PC-9 (cell line): ENCODE measurements around the gene BTBD10. TPM values are rescaled to one million over a fixed set of nuclear protein-coding genes. Genes with fewer than 3 reads are reported as not detected.

Source experiments
- BruUV-seq: library from RNA; stranded (reverse); fragments of 400-500 nt; replicated peaks from 2 replicates; lab custom pipeline; 2021; lab: Mats Ljungman, UMichigan
- CTCF ChIA-PET: fragments of 300-600 bp; sonication (Branson Sonifier 250); formaldehyde crosslinking; loops from one replicate; lab custom pipeline; 2022; ENCODE audit warnings: antibody characterized with exemption; lab: Charles Lee
- POLR2A ChIA-PET: fragments of 300-600 bp; sonication (Branson Sonifier 250); formaldehyde crosslinking; loops from one replicate; lab custom pipeline; 2022; ENCODE audit warnings: antibody characterized with exemption; ENCODE audit not compliant: unreplicated experiment; lab: Charles Lee
- DNase-seq, 2 experiments: peaks; one replicate each; pipeline versions ENCODE4 v3.0.0 to v3.0.0-alpha.2; 2015 to 2022; ENCODE audit warnings: mixed read lengths in 1 of 2
- H2AFZ ChIP-seq: fragments of 200-600 bp; sonication (generic); 2 replicates; pipeline ENCODE4 v1.8.1; 2017; ENCODE audit warnings: antibody characterized with exemption
- H3F3A ChIP-seq: fragments of 200-600 bp; sonication (generic); 2 replicates; pipeline ENCODE4 v1.8.1; 2017; ENCODE audit warnings: antibody characterized with exemption, mild to moderate bottlenecking, low read depth; ENCODE audit not compliant: insufficient read depth
- H3K27ac ChIP-seq: fragments of 200-600 bp; sonication (generic); 2 replicates; pipeline ENCODE4 v1.6.1; 2016; ENCODE audit warnings: mixed run types
- H3K27me3 ChIP-seq: fragments of 200-600 bp; sonication (generic); 2 replicates; pipeline ENCODE4 v1.6.1; 2016; ENCODE audit warnings: low read depth, mixed run types; ENCODE audit not compliant: insufficient read depth
- H3K36me3 ChIP-seq: fragments of 200-600 bp; sonication (generic); 2 replicates; pipeline ENCODE4 v1.6.1; 2016; ENCODE audit warnings: low read depth, mixed run types
- H3K4me1 ChIP-seq: fragments of 200-600 bp; sonication (generic); replicated peaks from 2 replicates; pipeline ENCODE4 v1.6.1; 2016; ENCODE audit warnings: mixed run types; ENCODE audit not compliant: insufficient read depth
- H3K4me2 ChIP-seq: fragments of 200-600 bp; sonication (generic); 2 replicates; pipeline ENCODE4 v1.6.1; 2017; ENCODE audit warnings: mixed run types
- H3K4me3 ChIP-seq: fragments of 200-600 bp; sonication (generic); 2 replicates; pipeline ENCODE4 v1.6.1; 2016; ENCODE audit warnings: mixed run types
- H3K79me2 ChIP-seq: fragments of 200-600 bp; sonication (generic); 2 replicates; pipeline ENCODE4 v1.6.1; 2017; ENCODE audit warnings: low read depth, mixed run types
- H3K9me2 ChIP-seq: fragments of 200-600 bp; sonication (generic); 2 replicates; pipeline ENCODE4 v1.8.1; 2017; ENCODE audit warnings: mild to moderate bottlenecking; ENCODE audit not compliant: insufficient read depth
- H3K9me3 ChIP-seq: fragments of 200-600 bp; sonication (generic); 2 replicates; pipeline ENCODE4 v1.8.1; 2016; ENCODE audit warnings: low read depth; ENCODE audit not compliant: insufficient read depth
- H4K20me1 ChIP-seq: fragments of 200-600 bp; sonication (generic); 2 replicates; pipeline ENCODE4 v1.8.1; 2017; ENCODE audit not compliant: insufficient read depth
- EZH2 ChIP-seq: fragments of 200-600 bp; sonication (generic); IDR thresholded peaks from 2 replicates; pipeline ENCODE4 v1.8.0; 2017; ENCODE audit warnings: antibody characterized with exemption, low read depth
- intact Hi-C: fragments of 100-400 bp; cut with micrococcal nuclease; formaldehyde crosslinking; loops from one replicate; pipeline ENCODE4 v1.10.0; 2022; ENCODE audit not compliant: unreplicated experiment
- total RNA-seq: library from RNA; stranded (reverse); gene quantifications from 2 replicates; pipeline ENCODE4 v1.2.3, GENCODE V29; 2021
- TF ChIP-seq, protein P1 (sequence below): fragments of 200-600 bp; sonication (generic); conservative IDR thresholded peaks from 2 replicates; pipeline ENCODE4 v1.6.1; 2017; ENCODE audit warnings: mixed run types, antibody characterized with exemption, mild to moderate bottlenecking, moderate library complexity

BTBD10 gene
- total RNA-seq, 1 experiment from 2014 or later: 16.5 TPM

DNA sequence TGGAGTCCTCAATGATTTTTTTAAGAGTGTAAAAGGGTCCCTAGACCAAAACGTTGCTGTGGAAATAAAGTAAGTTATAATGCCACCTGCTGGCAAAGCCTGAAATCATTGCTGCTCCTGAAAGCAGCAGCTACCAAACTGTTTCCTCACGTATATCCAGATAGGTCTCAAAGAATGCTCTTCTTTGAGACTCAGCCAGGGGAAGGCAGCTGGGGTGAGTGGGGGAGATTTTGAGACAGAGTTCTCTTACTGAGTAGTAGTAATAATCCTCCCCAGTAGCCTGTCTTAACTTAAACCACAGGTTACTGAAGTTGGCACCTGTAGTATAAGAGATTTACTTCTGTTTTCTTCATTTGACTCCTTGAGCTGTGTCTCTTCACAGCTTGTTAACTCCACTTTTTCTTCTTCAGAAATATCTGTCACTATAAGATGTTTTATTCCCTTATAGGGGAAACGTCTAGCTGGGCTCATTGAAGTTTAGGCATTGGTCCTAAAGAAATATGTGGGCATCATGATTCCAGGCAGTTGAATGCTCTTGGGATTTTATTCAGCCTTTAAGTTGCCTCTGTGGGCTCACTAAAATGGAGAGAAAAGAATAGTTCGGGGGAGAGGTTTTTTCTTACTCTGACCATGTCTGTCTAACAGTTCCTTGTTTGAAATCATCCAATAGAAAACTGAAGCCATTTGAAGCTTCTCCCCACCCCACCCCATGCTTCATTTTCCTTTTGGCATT lies 77.9 kb downstream of the BTBD10 start:
- no peaks in the 10 kb centered on the region for H3K9me3 ChIP-seq
- no peaks in the 10 kb centered on the region for H3K36me3 ChIP-seq
- H3K27ac ChIP-seq: no peak overlapping the region
- BruUV-seq: no TSS peak
- H3F3A ChIP-seq: no peaks in the 10 kb centered on the region
- ChIA-PET POLR2A (no interaction called here), CTCF (interaction anchor here (0.6 to 1.3 kb wide), 3 partner anchors 174 to 1040 kb away, joined by 3 to 6 read pairs (median 3); no protein-coding TSS in a partner anchor)
- TF ChIP-seq, protein P1, sequence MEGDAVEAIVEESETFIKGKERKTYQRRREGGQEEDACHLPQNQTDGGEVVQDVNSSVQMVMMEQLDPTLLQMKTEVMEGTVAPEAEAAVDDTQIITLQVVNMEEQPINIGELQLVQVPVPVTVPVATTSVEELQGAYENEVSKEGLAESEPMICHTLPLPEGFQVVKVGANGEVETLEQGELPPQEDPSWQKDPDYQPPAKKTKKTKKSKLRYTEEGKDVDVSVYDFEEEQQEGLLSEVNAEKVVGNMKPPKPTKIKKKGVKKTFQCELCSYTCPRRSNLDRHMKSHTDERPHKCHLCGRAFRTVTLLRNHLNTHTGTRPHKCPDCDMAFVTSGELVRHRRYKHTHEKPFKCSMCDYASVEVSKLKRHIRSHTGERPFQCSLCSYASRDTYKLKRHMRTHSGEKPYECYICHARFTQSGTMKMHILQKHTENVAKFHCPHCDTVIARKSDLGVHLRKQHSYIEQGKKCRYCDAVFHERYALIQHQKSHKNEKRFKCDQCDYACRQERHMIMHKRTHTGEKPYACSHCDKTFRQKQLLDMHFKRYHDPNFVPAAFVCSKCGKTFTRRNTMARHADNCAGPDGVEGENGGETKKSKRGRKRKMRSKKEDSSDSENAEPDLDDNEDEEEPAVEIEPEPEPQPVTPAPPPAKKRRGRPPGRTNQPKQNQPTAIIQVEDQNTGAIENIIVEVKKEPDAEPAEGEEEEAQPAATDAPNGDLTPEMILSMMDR: peak; percentile 68
- TF ChIP-seq EZH2: no peak
- intact Hi-C loops: loop anchor here (1.0 kb wide), 2 partner anchors 175 to 202 kb away; no protein-coding TSS in a partner anchor
- H3K4me3 ChIP-seq: no peak overlapping the region
- H3K79me2 ChIP-seq: no peaks in the 10 kb centered on the region
- H2AFZ ChIP-seq: no peak overlapping the region
- H3K4me2 ChIP-seq: no peak overlapping the region
- no peaks in the 10 kb centered on the region for H3K9me2 ChIP-seq
- H3K4me1 ChIP-seq: no peaks in the 10 kb centered on the region
- no peaks in the 10 kb centered on the region for H3K27me3 ChIP-seq
- H4K20me1 ChIP-seq: no peaks in the 10 kb centered on the region
- DNase-seq: peak in 1 of 2 experiments; percentile 6

DNA sequence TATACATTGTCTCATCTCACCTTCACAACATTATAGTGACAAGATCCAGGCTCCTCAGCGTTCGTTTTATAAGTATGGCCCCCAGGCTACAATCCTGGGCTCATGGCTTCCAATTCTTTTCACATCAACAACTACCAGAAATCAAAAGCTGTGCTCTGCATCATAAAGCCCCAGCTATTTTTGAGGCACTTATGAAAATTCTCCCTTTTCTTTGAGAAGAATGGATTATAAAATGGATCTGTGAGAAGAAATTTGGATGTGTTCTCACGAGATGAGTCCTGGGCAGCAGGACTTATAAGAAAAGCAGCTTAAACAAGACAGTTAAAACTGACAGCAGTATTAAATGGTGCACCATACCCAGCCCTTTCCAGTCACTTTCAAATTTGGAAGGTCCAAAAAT lies 80.3 kb downstream of the BTBD10 start:
- no peak for DNase-seq
- ChIA-PET CTCF (interaction anchor here (0.6 kb wide), 1 partner anchor 29 kb away, joined by 3 read pairs; no protein-coding TSS in a partner anchor), POLR2A (no interaction called here)
- no TSS peak for BruUV-seq
- no peak overlapping the region for H2AFZ ChIP-seq
- no peaks in the 10 kb centered on the region for H3K9me2 ChIP-seq
- H3K27me3 ChIP-seq: no peaks in the 10 kb centered on the region
- H3K36me3 ChIP-seq: no peaks in the 10 kb centered on the region
- no peaks in the 10 kb centered on the region for H4K20me1 ChIP-seq
- H3F3A ChIP-seq: no peaks in the 10 kb centered on the region
- no peak overlapping the region for H3K4me2 ChIP-seq
- H3K9me3 ChIP-seq: no peaks in the 10 kb centered on the region
- no peaks in the 10 kb centered on the region for H3K4me1 ChIP-seq
- H3K79me2 ChIP-seq: no peaks in the 10 kb centered on the region
- H3K4me3 ChIP-seq: no peak overlapping the region
- TF ChIP-seq EZH2: no peak
- TF ChIP-seq, protein P1: no peak
- intact Hi-C loops: no loop called here
- no peak overlapping the region for H3K27ac ChIP-seq

DNA sequence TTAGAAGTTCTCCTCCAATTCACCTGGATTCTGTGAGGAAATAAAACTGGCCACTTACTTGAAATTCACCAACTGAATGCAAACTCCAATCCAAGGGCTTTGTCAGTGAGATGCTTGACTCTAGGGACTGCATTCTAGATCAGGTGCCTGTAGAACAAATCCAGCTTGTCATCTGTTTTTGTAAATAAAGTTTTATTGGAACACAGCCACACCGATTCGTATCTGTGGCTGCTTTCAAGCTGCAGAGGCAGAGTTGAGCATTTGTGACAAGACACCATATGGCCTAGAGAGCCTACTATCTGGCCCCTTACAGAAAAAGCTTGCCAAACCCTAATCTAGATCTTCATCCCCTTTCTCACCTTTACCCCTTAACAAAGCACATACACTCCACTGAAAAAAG lies 82.3 kb downstream of the BTBD10 start:
- no TSS peak for BruUV-seq
- intact Hi-C loops: no loop called here

More for the DNA sequence above, 82.3 kb downstream of the BTBD10 start:
- Histone ChIP-seq H2AFZ (no peak overlapping the region), H3K36me3 (no peaks in the 10 kb centered on the region), H3K4me3 (no peak overlapping the region), H3K4me2 (no peak overlapping the region), H3K27me3 (no peaks in the 10 kb centered on the region), H4K20me1 (no peaks in the 10 kb centered on the region), H3K27ac (no peak overlapping the region), H3K4me1 (no peaks in the 10 kb centered on the region), H3K9me2 (no peaks in the 10 kb centered on the region), H3K79me2 (no peaks in the 10 kb centered on the region), H3K9me3 (no peaks in the 10 kb centered on the region), H3F3A (no peaks in the 10 kb centered on the region)
- CTCF ChIA-PET: no interaction called here
- TF ChIP-seq, protein P1: no peak
- TF ChIP-seq EZH2: no peak
- POLR2A ChIA-PET: no interaction called here
- DNase-seq: no peak
